ENCODE data around the gene TSFM.

TSFM gene

GRCh38 chr12:57736741-57737466 lies 45.7 kb upstream of the TSFM start:
- ChIA-PET POLR2A (interaction anchor here (1.3 kb wide), 1 partner anchor 8 kb away, joined by 7 read pairs; the partner anchor contains the start of gene TSPAN31), CTCF (interaction anchor here (0.6 to 5.2 kb wide), 10 partner anchors 8 to 284 kb away, joined by 3 to 82 read pairs (median 4); partner anchors contain the start of genes PIP4K2C and TSPAN31)

GRCh38 chr12:57737467-57738460 lies 44.8 kb upstream of the TSFM start:
- H3K4me3 ChIP-seq (ENCODE audit: low read depth, low read length) = peak overlapping the region; percentile 42
- CTCF ChIA-PET = interaction anchor here (1.3 to 5.2 kb wide), 6 partner anchors 13 to 284 kb away, joined by 3 to 82 read pairs (median 4); partner anchors contain the start of gene PIP4K2C
- POLR2A ChIA-PET = no interaction called here
- no peak for DNase-seq (ENCODE audit: low read depth, low spot score)
- TF ChIP-seq CTCF (IDR thresholded peaks at IDR 0.05; ENCODE audit: insufficient read depth, low read length, missing control alignments) = peak; percentile 59

More at GRCh38 chr12:57736741-57737466, 45.7 kb upstream of the TSFM start:
- TF ChIP-seq CTCF (IDR thresholded peaks at IDR 0.05; ENCODE audit: insufficient read depth, low read length, missing control alignments) = no peak
- no peak for DNase-seq (ENCODE audit: low read depth, low spot score)
- no peak overlapping the region for H3K4me3 ChIP-seq (ENCODE audit: low read depth, low read length)

GRCh38 chr12:57738661-57739237 lies 43.8 kb upstream of the TSFM start, which contains the start of gene AGAP2:
Gene AGAP2 (minus strand): TSS chr12:57738742. CDS start chr12:57738246, 496 bp downstream.
- ChIA-PET CTCF (interaction anchor here (0.6 to 5.2 kb wide), 5 partner anchors 13 to 285 kb away, joined by 3 to 82 read pairs (median 9); no protein-coding TSS in a partner anchor), POLR2A (interaction anchor here (0.9 kb wide), 1 partner anchor 12 kb away, joined by 3 read pairs; no protein-coding TSS in a partner anchor)
- no peak for DNase-seq (ENCODE audit: low read depth, low spot score)
- TF ChIP-seq CTCF (IDR thresholded peaks at IDR 0.05; ENCODE audit: insufficient read depth, low read length, missing control alignments) = no peak
- H3K4me3 ChIP-seq (ENCODE audit: low read depth, low read length) = peak within 1 kb of the TSS; percentile 42

GRCh38 chr12:57739387-57739786 lies 43.2 kb upstream of the TSFM start:
- no peak for TF ChIP-seq CTCF (IDR thresholded peaks at IDR 0.05; ENCODE audit: insufficient read depth, low read length, missing control alignments)
- DNase-seq (ENCODE audit: low read depth, low spot score) = no peak
- H3K4me3 ChIP-seq (ENCODE audit: low read depth, low read length) = no peak overlapping the region
- POLR2A ChIA-PET = interaction anchor here (0.9 kb wide), 1 partner anchor 13 kb away, joined by 3 read pairs; no protein-coding TSS in a partner anchor
- CTCF ChIA-PET = interaction anchor here (0.6 to 4.8 kb wide), 3 partner anchors 13 to 155 kb away, joined by 3 to 36 read pairs (median 9); no protein-coding TSS in a partner anchor

GRCh38 chr12:57739914-57740538 lies 42.6 kb upstream of the TSFM start:
- POLR2A ChIA-PET = no interaction called here
- no peak for TF ChIP-seq CTCF (IDR thresholded peaks at IDR 0.05; ENCODE audit: insufficient read depth, low read length, missing control alignments)
- CTCF ChIA-PET = interaction anchor here (1.0 to 4.8 kb wide), 5 partner anchors 14 to 165 kb away, joined by 3 to 36 read pairs (median 6); no protein-coding TSS in a partner anchor
- DNase-seq (ENCODE audit: low read depth, low spot score) = no peak
- H3K4me3 ChIP-seq (ENCODE audit: low read depth, low read length) = no peak overlapping the region
